Psoas muscle (tissue), 8 donors: ENCODE results near the gene KBTBD12. TPM values are rescaled to one million over a fixed set of nuclear protein-coding genes. Genes with fewer than 3 reads are reported as not detected.
A peak's percentile ranks its signal among the peaks of the same experiment; 100 is the strongest.

Experiments used
- ATAC-seq, 4 donors: fragments of 200-7000 bp; cut with Tn5 transposase; one replicate each; pipeline ENCODE4 v1.9.1; 2020; ENCODE audit warnings: moderate library complexity in 3 of 4, mild to moderate bottlenecking in 2 of 4
- DNase-seq, 2 donors: peaks; one replicate each; pipeline ENCODE4 v3.0.0-alpha.2; 2020
- H3K27ac ChIP-seq: fragments of 200-600 bp; one replicate; pipeline ENCODE4 v1.8.0; 2022
- H3K27me3 ChIP-seq, 3 donors: fragments of 200-600 bp in 1 of 3; one replicate each; pipeline versions ENCODE4 v1.6.1 to v1.8.0; 2013 to 2022; ENCODE audit warnings: low read length in 2 of 3, mild to moderate bottlenecking in 2 of 3, moderate library complexity in 1 of 3; ENCODE audit not compliant: insufficient read depth in 3 of 3
- H3K36me3 ChIP-seq, 2 donors: fragments of 200-600 bp in 1 of 2; one replicate each; pipeline versions ENCODE4 v1.6.1 to v1.8.0; 2013 to 2022; ENCODE audit warnings: low read depth in 1 of 2, mild to moderate bottlenecking in 1 of 2, moderate library complexity in 1 of 2; ENCODE audit not compliant: insufficient read depth in 1 of 2
- H3K4me1 ChIP-seq: fragments of 200-600 bp; one replicate; pipeline ENCODE4 v1.8.0; 2022
- H3K4me3 ChIP-seq: fragments of 200-600 bp; one replicate; pipeline ENCODE4 v1.8.0; 2022; ENCODE audit warnings: mild to moderate bottlenecking
- H3K9me3 ChIP-seq: fragments of 200-600 bp; one replicate; pipeline ENCODE4 v1.8.0; 2022
- CTCF ChIP-seq: fragments of 200-600 bp; IDR thresholded peaks from one replicate; pipeline ENCODE4 v1.8.0; 2022; ENCODE audit warnings: antibody characterized with exemption
- WGBS, 3 donors: extraction: QIAGEN DNeasy Blood & Tissue Kit; methylation state at CpG; one replicate each; pipeline versions ENCODE4 v1.1.6 to v1.1.7; 2013; 5-methylcytosine and 5-hydroxymethylcytosine counted together
- intact Hi-C, 2 donors: fragments of 100-400 bp; cut with DNase I; formaldehyde crosslinking; loops; one replicate each; pipeline versions ENCODE4 v1.11.0 to v1.14.2; 2022
- polyA plus RNA-seq, 3 donors: library from polyadenylated mRNA; stranded (reverse); fragments of 200-250 nt; gene quantifications; one replicate each; pipeline ENCODE4 v1.2.3, GENCODE V29; 2013
- total RNA-seq, 4 donors: library from RNA; stranded (reverse); fragmentation: NEBNext Ultra II Directional in 2 of 4; extraction: Animal tissue kit (Norgen Biotek cat#: 25700) in 2 of 4; gene quantifications; one replicate each; pipeline versions ENCODE4 v1.2.1 to v1.2.4, GENCODE V29; 2021 to 2023
- donor health status: healthy with polysubstance abuse.
- donor health status: DM: no; HTN: no; CAD: no; lungs with moderate emphysema.
- donor health status: Bipolar disorder and iron deficiency.
- donor health status: healthy.
- donor health status: DM: yes; HTN: yes; CAD: no.
- donor health status: DM: no; HTN: no; CAD: no.
- donor health status: DM: no; HTN: no; CAD: no.
- donor health status: DM: yes; HTN: yes; CAD: no.

KBTBD12 gene
- total and polyA plus RNA-seq, 7 donors: 2.1 to 47.5 (median 20.6) TPM

- Histone ChIP-seq H3K27ac (no peak overlapping the region), H3K4me3 (no peak overlapping the region), H3K9me3 (no peaks in the 10 kb centered on the region), H3K4me1 (peaks cover 62% of the 10 kb centered on the region), H3K36me3 (peaks cover 0 to 6% of the 10 kb centered on the region in 2 donors), H3K27me3 (no peaks in the 10 kb centered on the region)
- intact Hi-C loops: loop anchor here in 1 of 2 donors (5.0 kb wide), 1 partner anchor 34 kb away; the partner anchor contains the start of gene KBTBD12
- 84 to 96% (median 96%) methylated on average over 1 of the region's 1 CpG for WGBS, 3 donors
- no peak for DNase-seq
- no peak for TF ChIP-seq CTCF
- ATAC-seq: peak in 3 of 4 donors; percentile 32 to 53 (median 36)
These were observed 36.2 kb downstream of the KBTBD12 start for GRCh38 chr3:127951276-127951675.

GRCh38 chr3:127953091-127954035 lies 38.3 kb downstream of the KBTBD12 start:
- no peaks in the 10 kb centered on the region for H3K9me3 ChIP-seq
- DNase-seq: no peak
- H3K4me1 ChIP-seq: peaks cover 69% of the 10 kb centered on the region
- H3K27ac ChIP-seq: peak overlapping the region; percentile 92
- TF ChIP-seq CTCF: no peak
- H3K36me3 ChIP-seq: no peaks in the 10 kb centered on the region
- peak; percentile 69 to 89 (median 84) for ATAC-seq
- H3K27me3 ChIP-seq: no peaks in the 10 kb centered on the region
- H3K4me3 ChIP-seq: peak overlapping the region; percentile 35
- intact Hi-C loops: loop anchor here in 1 of 2 donors (5.0 kb wide), 1 partner anchor 36 kb away; the partner anchor contains the start of gene KBTBD12
- 34 to 43% (median 38%) methylated on average over 6 of the region's 6 CpGs for WGBS, 3 donors

- no peaks in the 10 kb centered on the region for H3K27me3 ChIP-seq
- H3K27ac ChIP-seq: peak overlapping the region; percentile 92
- DNase-seq: peak; percentile 30 to 76
- H3K36me3 ChIP-seq: no peaks in the 10 kb centered on the region
- H3K9me3 ChIP-seq: no peaks in the 10 kb centered on the region
- peak; percentile 91 to 96 (median 93) for ATAC-seq
- peaks cover 57% of the 10 kb centered on the region for H3K4me1 ChIP-seq
- peak overlapping the region; percentile 35 for H3K4me3 ChIP-seq
- intact Hi-C loops: loop anchor here in 1 of 2 donors (5.0 kb wide), 1 partner anchor 37 kb away; the partner anchor contains the start of gene KBTBD12
- TF ChIP-seq CTCF: no peak
- 22 to 27% (median 24%) methylated on average over 6 of the region's 6 CpGs for WGBS, 3 donors
These were observed 39.6 kb downstream of the KBTBD12 start for GRCh38 chr3:127954640-127955039.

DNA sequence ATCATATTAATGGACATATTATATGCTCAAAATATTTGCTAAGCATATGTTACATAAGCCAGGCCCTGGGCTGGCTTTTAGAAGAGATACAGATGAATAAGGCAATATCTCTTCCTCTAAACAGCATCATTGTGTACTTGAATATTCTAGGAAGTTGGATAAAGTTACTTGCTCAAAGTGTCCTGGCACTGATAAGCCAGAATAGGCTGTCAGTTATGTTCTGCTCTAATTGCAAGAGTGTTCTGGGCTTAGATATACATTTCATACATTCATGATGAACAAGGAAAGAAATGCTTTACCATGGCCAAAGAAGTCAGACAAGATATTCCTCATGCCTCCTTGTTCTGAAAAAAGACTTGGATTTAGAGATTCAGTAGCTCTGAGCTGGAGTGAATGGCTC lies 40.7 kb downstream of the KBTBD12 start:
- no peaks in the 10 kb centered on the region for H3K27me3 ChIP-seq
- ATAC-seq (no peak), DNase-seq (no peak)
- H3K9me3 ChIP-seq: no peaks in the 10 kb centered on the region
- H3K4me1 ChIP-seq: peaks cover 51% of the 10 kb centered on the region
- H3K4me3 ChIP-seq: no peak overlapping the region
- intact Hi-C loops: no loop called here
- H3K27ac ChIP-seq: peak overlapping the region; percentile 92
- no peak for TF ChIP-seq CTCF
- no peaks in the 10 kb centered on the region for H3K36me3 ChIP-seq
